ENCODE results near the gene POLD4. TPM values are rescaled to one million over a fixed set of nuclear protein-coding genes. Genes with fewer than 3 reads are reported as not detected.

The POLD4 gene
- total RNA-seq, 4 donors from 2014 or later, result 65.7 to 87.3 (median 74.4) TPM

GRCh38 chr11:67369801-67370284, 16.5 kb upstream of the POLD4 start:
- Histone ChIP-seq H3K4me1 (peaks cover 5 to 91% (median 64%) of the 10 kb centered on the region in 3 donors), H3K27me3 (no peaks in the 10 kb centered on the region), H3K27ac (peak overlapping the region; percentile 76 to 99 (median 93)), H3K4me3 (peak overlapping the region in 1 of 2 donors; percentile 94), H3K36me3 (peaks cover 0 to 8% of the 10 kb centered on the region in 2 donors), H3K9me3 (no peaks in the 10 kb centered on the region)
- no peak for ATAC-seq
- TF ChIP-seq POLR2AphosphoS5 (IDR thresholded peaks at IDR 0.05), result peak; percentile 86
- no peak for TF ChIP-seq EP300 (IDR thresholded peaks at IDR 0.05)
- WGBS, 2 donors (ENCODE audit: low coverage in 1 of 2), result 28 to 29% methylated on average over 4 to 7 of the region's 12 CpGs

- H3K27ac ChIP-seq, result peak overlapping the region; percentile 29 to 99 (median 93)
- TF ChIP-seq CTCF (IDR thresholded peaks at IDR 0.05) (no peak), POLR2AphosphoS5 (IDR thresholded peaks at IDR 0.05) (no peak), EP300 (IDR thresholded peaks at IDR 0.05) (no peak), POLR2A (IDR thresholded peaks at IDR 0.05) (no peak)
- WGBS, 2 donors (ENCODE audit: low coverage in 1 of 2), result 71 to 73% methylated on average over 1 to 3 of the region's 8 CpGs
- no peaks in the 10 kb centered on the region for H3K27me3 ChIP-seq
- H3K9me3 ChIP-seq, result no peaks in the 10 kb centered on the region
- H3K4me3 ChIP-seq, result no peak overlapping the region
- peaks cover 0 to 13% of the 10 kb centered on the region in 2 donors for H3K36me3 ChIP-seq
- H3K4me1 ChIP-seq, result peaks cover 5 to 89% (median 59%) of the 10 kb centered on the region in 3 donors
- ATAC-seq, result no peak
Observed at GRCh38 chr11:67369275-67369674, 15.9 kb upstream of the POLD4 start.

- Histone ChIP-seq H3K27ac (peak overlapping the region in 3 of 4 donors; percentile 87 to 99 (median 99)), H3K27me3 (no peaks in the 10 kb centered on the region), H3K9me3 (no peaks in the 10 kb centered on the region), H3K4me1 (peaks cover 5 to 82% (median 59%) of the 10 kb centered on the region in 3 donors), H3K4me3 (no peak overlapping the region), H3K36me3 (peaks cover 0 to 18% of the 10 kb centered on the region in 2 donors)
- ATAC-seq, result no peak
- WGBS, 2 donors (ENCODE audit: low coverage in 1 of 2), result 90 to 93% methylated on average over 2 to 3 of the region's 3 CpGs
- TF ChIP-seq CTCF (IDR thresholded peaks at IDR 0.05) (no peak), EP300 (IDR thresholded peaks at IDR 0.05) (no peak), POLR2A (IDR thresholded peaks at IDR 0.05) (no peak), POLR2AphosphoS5 (IDR thresholded peaks at IDR 0.05) (no peak)
Observed at GRCh38 chr11:67368621-67369020, 15.3 kb upstream of the POLD4 start.

- no peak for ATAC-seq
- H3K27me3 ChIP-seq, result no peaks in the 10 kb centered on the region
- peaks cover 5 to 80% (median 59%) of the 10 kb centered on the region in 3 donors for H3K4me1 ChIP-seq
- no peaks in the 10 kb centered on the region for H3K9me3 ChIP-seq
- no peak for TF ChIP-seq POLR2AphosphoS5 (IDR thresholded peaks at IDR 0.05)
- no peak for TF ChIP-seq EP300 (IDR thresholded peaks at IDR 0.05)
- no peak for TF ChIP-seq POLR2A (IDR thresholded peaks at IDR 0.05)
- TF ChIP-seq CTCF (IDR thresholded peaks at IDR 0.05), result no peak
- WGBS, 2 donors (ENCODE audit: low coverage in 1 of 2), result 61 to 63% methylated on average over 3 to 6 of the region's 7 CpGs
- H3K27ac ChIP-seq, result peak overlapping the region in 3 of 4 donors; percentile 80 to 99 (median 99)
- no peak overlapping the region for H3K4me3 ChIP-seq
- peaks cover 0 to 18% of the 10 kb centered on the region in 2 donors for H3K36me3 ChIP-seq
Observed at GRCh38 chr11:67367761-67368227, 14.4 kb upstream of the POLD4 start.

GRCh38 chr11:67366961-67367760, 13.8 kb upstream of the POLD4 start:
- peak; percentile 32 for ATAC-seq
- peaks cover 5 to 75% (median 59%) of the 10 kb centered on the region in 3 donors for H3K4me1 ChIP-seq
- H3K9me3 ChIP-seq, result no peaks in the 10 kb centered on the region
- TF ChIP-seq POLR2A (IDR thresholded peaks at IDR 0.05) (no peak), POLR2AphosphoS5 (IDR thresholded peaks at IDR 0.05) (peak; percentile 29), CTCF (IDR thresholded peaks at IDR 0.05) (no peak), EP300 (IDR thresholded peaks at IDR 0.05) (no peak)
- H3K27me3 ChIP-seq, result no peaks in the 10 kb centered on the region
- H3K27ac ChIP-seq, result peak overlapping the region; percentile 9 to 99 (median 90)
- peaks cover 0 to 18% of the 10 kb centered on the region in 2 donors for H3K36me3 ChIP-seq
- WGBS, 2 donors (ENCODE audit: low coverage in 1 of 2), result 0 to 18% methylated on average over 1 to 2 of the region's 25 CpGs
- H3K4me3 ChIP-seq, result peak overlapping the region in 1 of 2 donors; percentile 8
